Fibroblast of gingiva (primary cell): ENCODE measurements around the gene IZUMO4.

Experiments used
- DNase-seq: peaks from one replicate; pipeline ENCODE4 v3.0.0-alpha.2; 2011; ENCODE audit warnings: low read depth

Gene IZUMO4, protein sequence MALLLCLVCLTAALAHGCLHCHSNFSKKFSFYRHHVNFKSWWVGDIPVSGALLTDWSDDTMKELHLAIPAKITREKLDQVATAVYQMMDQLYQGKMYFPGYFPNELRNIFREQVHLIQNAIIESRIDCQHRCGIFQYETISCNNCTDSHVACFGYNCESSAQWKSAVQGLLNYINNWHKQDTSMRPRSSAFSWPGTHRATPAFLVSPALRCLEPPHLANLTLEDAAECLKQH

DNA sequence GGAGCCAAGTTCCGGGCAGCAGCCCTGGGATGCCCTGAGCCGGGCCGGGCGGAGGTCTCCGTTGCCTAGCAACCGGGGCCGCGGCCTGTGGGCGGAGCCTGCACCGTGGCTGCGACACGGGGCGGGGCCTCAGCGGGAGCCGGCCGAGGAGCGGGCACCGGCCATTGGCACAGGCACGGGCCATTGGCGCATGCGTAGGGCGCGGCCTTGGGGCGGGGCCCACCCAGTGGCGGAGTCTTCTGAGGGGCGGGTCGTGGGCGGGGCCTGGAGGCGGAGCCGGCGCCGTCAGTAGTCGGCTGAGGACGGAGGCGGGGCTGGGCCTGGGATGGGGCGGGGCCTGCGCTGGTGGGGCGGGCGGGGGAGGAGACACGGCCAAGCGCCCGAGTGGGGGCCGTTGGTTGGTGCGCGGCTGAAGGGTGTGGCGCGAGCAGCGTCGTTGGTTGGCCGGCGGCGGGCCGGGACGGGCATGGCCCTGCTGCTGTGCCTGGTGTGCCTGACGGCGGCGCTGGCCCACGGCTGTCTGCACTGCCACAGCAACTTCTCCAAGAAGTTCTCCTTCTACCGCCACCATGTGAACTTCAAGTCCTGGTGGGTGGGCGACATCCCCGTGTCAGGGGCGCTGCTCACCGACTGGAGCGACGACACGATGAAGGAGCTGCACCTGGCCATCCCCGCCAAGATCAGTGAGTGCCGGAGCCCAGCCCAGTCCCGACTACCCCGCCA, at the start of gene IZUMO4:
Gene IZUMO4, plus strand, starts transcription at position 436 of the 723 bp plus-strand sequence. Its CDS starts 31 bp downstream, at position 467.
- DNase-seq = peak; percentile 97

DNA sequence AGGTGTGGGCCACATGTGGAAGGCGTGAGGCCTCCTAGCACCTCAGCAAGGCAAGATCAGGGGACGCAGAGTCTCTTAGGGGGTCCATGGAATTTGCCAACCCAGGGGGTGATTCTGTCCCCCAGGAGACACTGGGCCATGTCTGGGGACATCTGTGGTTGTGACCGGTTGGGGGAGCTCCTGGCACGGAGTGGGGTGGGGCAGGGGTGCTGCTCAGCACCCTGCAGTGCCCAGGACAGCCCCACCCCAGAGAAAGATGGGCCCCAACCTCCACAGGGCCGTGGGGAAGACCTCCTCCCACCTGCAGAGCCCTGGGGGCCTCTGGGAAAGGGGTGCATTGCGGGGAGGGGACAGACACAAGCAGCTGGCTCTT, 49.7 kb upstream of the IZUMO4 start:
- no peak for DNase-seq

DNA sequence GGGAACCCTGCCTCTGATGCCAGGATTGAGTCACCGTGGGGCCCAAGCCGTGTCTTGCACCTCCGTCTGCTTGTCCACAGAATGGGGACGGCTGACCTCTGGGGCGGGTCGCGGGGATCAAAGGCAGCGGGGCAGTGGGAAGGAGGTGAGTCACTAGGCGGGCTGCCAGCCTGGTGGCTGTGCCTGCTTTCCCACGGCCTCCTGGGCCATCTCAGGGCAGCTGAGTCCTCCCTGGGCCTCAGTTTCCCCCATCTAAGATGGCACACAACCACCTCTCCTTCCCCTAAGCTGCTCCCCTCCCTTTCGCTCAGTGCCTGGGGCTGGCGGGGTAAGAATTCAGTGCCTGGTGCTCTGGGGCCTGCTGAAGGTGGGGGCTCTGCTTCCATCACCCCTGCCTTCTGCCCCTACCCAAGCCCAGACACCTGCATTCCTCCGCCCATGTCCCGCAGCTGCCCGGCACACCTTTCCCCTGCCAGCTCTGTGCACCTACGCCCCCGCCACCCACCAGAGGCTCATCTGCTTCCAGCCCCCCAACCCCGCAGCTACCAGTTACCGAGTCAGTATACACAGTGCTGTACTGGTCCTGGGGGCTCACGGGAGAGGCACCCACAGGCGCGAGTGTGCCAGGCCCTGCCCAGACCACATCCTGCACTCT, 49.1 kb upstream of the IZUMO4 start:
- DNase-seq = no peak

DNA sequence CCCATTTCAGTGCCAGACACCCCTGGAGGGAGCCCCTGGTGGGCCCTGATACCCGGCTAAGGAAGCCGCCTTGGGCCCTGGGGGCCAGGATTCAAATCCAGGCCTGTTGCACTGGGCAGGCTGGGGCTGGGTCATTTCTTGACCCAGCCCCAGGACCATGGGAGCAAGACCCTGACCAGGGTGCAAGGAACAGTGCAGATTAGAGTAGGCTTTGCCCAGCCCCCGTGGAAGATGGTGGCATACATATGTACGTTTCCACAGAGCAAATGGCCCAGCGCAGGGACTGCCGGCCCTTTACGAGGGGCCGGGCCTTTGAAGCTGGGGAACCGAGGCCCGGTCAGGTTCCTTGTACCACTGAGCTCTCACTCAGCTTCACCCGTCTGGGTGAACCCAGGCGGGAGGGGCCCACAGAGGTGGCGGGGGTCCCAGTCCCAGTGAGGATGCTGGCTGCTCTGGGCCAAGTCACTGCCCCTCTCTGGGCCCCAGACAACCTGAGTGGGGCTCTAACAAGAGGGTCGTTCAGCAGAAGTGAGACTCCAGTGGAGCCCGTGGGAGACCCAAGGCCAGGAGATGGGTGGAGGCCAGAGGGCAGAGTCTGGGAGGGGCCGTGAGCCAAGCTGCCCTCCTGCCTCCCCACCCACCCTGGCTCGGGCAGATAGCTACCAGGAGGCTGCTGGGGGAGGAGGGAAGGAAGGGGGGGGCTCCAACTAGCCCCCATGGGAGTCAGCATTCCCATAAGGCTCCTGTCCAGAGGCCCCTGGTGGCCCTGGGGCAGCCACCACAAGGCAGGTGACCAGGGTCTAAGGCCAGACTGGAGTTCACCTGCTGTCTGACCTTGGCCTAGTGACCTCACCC, 48.4 kb upstream of the IZUMO4 start:
- no peak for DNase-seq

DNA sequence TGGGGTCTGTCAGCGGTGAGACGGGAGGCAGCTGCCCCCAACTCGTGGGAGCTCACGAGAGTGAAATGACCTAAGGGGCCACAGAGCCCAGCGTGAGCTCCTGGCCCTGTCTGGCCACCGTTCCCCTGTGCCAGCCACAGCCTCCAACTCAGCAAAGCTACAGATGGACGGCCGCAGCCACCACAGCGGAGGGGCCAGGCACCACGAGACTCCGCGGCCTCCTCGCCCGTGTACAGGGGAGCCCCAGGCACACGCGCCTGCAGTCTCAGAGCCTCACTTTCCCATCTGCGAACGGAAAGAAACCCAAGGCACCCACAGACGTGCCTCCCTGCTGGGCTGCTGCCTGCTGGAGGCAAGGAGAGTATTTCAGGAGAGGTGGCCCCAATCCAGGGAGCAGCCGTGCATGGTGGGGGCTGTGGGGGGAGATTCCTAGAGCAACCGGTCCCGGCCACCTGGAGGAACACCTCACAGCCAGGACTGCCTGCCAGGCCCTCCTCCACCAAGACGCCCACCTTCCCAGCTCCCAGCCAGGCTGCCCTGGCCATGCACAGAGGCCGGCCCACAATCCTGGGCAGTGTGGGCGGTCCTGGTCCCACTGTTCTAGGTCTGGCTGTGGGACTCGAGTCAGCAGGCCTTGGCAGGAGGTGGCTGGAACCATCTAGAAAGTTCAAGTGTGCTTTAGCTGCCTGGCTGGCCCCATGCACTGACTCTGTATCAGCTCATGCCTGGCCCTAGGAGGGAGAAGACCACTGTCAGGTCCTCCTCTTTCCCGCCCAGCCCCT, 47.6 kb upstream of the IZUMO4 start:
- DNase-seq = peak; percentile 29

DNA sequence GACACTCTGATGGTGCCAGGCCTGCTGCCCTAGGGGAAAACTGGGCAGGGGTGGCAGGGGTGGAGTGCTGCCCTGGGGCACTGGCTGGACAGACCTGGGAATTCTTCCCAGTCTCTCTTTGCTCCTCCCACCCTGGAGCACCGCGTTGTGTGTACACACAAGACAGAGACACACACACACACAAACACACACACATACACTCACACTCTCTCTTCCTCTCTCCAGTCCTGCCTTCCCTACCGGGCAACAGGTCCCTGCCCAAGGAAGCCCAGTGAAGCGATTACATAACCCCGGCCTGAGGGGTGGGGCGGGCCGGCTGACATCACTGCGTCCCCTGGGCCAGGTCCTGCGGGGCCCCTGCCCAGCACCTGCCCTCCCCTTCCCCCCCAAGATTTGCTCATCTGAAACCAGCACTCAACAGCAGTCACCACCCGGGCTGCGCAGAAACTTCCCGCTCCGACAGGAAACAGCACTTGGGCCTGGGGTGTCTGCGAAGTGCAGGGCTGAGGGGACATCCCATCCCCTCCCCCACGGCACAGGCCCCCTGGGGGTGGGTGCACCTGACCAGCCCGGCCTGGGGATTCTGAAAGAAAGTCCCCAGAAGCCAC, 46.9 kb upstream of the IZUMO4 start:
- peak; percentile 74 for DNase-seq

DNA sequence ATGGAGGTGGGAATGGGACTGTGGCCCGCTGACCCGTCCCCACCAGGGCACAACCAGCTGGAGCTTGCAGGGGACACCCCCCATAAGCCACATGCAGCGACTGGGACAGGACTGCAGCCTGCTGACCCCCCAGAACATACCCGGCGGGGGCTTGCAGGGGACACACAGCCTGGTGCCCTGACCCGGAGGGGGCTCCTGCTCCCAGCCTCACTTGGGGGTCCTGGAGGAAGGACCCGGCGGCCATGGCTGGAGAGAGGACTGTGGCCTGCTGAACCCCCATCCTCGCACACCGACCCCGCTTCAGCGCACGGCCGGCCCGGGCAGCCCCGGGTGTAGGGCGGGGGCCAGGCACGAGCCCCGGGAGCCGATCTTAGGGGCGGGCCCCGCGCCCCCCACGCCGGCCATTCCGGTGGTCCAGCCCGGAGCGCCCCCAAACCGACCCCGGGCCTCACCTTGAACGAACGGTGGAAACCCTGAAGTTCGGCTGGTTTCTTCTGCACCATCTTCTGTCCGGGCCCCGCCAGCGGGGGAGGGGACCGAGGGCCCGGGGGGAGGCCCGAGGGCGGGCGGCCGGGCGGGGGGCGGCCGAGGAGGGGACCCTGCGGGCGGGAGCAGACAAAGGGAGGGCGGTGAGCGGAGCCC, 46.2 kb upstream of the IZUMO4 start:
- no peak for DNase-seq

DNA sequence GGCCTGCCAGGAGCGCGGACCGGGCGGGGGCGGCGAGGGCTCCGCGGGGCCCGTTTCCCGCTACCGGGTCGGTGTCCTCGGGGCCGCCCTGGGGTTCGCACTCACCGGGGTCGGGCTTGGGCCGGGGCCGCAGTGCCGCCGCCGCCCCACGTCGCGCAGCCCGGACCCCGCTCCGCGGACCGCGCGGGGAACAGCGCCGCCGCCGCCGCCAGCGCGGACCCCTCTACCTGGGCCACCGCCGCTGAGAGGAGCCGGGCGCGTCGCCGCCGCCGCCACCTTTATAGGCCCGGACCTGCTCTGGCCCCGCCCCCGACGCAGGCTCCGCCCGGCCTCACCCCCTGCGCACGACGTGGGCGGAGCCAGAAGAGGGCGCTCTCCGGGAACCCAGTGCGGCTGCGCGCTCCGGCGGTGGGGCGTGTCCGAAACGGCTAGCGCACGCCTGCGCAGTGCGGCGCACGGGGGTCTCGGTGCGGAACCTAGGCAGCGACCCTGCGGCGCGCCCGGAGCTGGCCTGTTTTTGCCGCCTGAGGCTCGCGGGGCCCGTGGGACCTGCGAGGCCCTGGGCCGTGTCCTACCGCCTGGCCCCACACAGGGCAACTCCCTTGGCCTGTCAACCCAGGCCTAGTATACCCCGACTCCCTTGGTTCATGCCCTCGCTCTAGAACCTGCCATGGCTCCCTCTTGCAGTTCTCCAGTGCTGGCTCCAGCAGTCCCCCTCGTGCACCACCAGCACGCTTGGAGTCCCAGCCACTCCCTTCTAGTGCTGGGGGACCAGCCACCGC, 45.5 kb upstream of the IZUMO4 start, which contains the start of gene MKNK2:
Gene MKNK2, minus strand, starts transcription at position 254 of the 782 bp plus-strand sequence. CDS start 393 bp downstream, outside the sequence.
- peak; percentile 79 for DNase-seq

DNA sequence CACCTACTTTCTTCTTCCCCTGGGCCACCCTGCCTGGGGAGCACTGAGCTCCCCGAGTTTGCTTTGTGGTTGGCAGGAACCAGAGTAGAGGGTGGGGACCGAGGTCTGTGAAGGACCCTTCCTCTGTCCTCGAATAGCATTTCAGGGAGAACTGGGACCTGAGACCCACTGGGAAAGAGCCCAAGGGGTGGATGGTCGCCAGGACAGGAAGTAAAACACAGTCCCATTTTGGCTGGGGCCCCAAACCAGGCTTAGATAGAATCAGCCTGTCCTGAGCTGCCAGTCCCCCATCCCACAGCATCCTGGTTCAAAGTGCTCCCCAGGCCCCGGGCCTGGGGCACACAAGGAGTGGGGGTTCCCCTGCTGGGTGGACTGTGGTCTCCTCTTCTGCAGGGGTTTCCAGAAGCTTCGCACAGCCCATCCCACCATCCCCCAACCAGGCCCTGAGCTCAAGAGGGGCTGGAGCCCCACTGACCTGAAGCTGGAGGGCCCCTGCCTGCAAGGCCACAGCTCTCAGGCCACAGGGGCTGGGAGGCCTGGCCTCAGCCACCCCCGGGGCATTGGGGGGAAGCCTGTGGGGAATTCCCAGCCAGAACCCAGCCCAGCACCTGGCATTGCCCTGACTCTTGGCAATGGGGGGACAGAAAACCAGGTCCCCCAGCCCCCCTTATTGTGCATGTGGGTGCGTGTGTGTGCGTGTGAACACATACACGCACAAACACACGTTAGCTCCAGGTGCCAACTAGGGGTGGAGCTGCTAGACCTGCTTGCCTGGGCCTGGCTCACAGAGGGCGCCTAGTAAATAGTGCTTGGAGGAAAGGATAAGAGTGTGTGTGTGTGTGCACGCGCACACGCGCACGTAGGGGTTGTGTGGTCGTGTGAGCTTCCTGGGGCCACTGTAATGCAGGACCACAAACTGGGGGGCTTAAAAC, 44.7 kb upstream of the IZUMO4 start:
- no peak for DNase-seq

DNA sequence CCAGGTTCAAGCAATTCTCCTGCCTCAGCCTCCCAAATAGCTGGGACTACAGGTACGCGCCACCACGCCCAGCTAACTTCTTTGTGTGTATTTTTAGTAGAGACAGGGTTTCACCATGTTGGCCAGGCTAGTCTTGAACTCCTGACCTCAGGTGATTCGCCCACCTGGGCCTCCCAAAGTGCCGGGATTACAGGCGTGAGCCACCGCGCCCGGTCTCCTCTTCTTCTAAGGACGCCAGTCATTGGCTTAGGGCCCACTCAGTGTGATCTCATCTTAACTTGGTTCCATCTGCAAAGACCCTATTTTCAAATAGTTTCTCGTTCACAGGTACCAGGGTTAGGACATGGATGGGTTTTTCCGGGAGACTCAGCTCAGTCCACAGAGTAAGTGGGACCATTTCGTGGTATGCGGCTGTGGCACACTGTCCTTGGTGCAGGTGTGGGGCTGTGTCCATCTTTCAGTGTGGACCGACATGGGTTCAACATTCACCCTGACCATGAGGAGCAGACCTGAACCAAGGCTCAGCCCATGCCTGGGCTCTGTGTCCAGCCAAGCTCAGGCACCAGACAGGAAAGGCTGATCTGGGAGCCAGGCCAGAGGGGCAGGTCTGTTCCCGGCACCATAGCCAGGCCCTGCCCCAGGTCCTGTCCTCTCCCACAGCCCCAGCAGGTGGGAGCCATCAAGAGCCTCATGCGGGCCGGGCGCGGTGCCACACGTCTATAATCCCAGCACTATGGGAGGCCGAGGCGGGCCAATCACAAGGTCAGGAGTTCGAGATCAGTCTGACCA, 42.9 kb upstream of the IZUMO4 start:
- no peak for DNase-seq

DNA sequence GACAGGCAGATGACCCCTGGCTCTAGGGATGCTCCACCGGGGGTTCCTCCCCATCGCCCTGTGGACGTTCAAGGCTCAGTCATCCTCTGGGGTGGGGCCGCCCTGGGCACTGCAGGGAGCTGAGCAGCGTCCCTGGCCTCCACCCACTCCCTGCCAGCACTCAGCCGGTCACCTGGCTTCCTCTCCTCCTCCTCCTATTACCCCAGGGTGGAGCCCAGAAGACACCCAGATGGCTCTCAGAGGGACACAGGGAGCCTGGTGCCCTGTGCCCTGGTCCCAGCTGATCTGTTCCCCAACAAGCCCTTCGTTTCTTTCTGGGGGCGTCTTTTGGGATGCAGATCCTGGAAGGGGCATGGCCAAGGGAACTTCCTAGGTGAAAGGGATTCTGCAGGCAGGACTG, 42.0 kb upstream of the IZUMO4 start:
- no peak for DNase-seq

DNA sequence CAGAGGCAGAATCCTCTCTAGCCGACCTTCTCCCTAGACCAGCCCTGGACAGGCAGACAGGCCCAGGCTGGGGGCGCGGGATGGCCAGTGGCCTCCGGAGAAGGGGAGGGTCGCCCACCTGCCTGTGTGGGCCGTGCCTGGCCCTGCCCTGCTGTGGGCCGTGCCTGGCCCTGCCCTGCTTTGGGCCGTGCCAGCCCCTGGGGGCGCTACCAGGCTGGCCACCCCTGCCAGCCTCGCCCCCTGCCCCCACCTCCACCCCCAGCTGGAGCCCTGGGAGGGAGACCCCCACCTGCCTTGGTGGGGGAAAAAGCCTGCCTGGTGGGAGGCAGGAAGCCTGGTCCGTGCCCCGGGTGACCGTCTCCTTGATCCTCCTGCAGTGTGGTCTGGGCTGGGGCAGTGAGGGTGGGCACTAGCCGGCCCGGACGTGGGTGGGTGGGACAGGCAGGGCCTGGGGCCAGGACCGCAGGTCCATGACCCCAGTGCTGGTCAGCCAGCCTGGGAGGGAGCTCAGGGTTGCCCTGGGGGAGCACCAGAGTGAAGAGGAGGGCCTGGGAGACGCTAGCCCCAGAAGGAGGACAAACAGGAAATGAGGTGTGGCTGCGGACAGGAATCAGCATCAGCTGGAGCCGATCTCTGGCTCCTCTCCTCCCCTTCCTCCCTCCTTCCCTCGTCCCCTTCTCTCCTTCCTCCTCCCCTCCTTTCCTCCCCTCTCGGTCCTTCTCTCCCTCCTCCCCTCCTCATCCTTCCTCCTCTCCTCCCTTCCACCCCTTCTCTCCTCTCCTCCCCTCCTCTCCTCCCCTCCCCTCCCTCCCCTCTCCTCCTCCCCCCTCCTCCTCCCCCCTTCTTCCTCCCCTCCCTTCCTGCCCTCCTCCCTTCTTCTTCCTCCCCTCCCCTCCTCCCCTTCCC, 40.5 kb upstream of the IZUMO4 start:
- peak; percentile 90 for DNase-seq

DNA sequence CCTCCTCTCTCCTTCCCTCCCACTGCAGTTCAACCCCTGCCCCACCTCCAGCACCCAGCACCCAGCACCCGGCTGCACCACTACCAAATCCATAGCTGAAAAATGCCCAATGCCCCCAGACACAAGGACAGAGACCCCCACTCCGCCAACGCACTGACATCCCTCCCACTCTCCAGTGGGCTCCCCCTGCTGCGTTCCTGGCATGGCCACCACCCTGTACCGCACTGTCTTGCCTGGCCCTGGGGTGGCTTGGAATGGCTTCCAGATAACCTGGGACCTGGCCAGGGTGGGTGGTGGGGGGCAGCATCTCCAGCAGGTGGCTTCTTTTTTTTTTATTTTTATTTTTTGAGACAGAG, 39.9 kb upstream of the IZUMO4 start:
- DNase-seq = no peak

DNA sequence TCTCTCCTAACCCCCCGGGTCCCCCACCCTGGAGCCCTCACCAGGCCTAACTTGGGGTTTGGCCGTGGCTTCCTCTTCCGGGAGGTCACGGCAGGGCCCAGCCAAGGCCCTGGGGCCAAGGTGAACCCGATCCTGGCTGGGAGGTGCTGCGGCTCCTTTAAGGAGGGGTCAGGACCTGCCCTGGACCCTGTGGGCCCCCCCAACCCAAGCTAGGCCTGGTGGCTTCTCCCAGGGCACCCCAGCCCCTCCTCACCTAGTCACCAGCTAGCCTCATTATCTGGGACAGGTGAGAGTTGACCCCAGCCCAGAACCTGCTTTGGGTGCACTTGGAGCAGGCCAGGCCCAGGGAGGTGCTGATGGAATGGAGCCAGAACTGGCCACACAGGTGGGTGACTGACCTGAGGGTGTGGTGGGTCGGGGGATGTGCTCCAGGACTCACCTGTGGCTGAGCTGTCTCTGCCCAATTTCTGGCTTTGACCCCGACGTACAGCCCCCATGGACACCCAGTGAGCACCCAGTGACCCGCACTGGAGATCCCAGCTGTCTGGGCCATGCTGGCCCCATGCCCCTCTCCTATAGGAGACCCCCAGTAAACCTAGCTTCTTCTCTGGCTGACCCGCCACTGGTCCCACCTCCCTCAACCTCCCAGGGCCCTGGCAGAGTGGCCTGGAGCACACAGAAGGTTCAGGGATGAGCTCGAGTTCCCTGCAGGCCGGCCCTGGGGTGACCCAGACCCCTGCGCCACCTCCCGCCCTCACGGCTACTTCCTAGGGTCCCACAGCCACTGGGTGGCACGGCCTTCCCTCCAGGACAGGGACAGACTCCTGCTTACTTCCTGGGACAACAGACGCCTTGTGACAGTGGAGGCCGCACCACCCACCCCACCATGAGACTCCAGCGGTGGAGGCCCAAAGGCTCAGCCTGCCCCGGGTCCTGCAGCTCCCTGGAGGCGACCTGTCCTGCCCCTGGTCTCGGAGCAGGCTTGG, 38.9 kb upstream of the IZUMO4 start:
- no peak for DNase-seq
